GM18519 (cell line): ENCODE results near the gene RBM8A.

Experiments
- ATAC-seq: cut with Tn5 transposase; IDR thresholded peaks from one replicate; pipeline ENCODE4 v1.9.1; 2021; ENCODE audit warnings: mild to moderate bottlenecking, moderate library complexity; ENCODE audit not compliant: unreplicated experiment, low FRiP score

RBM8A gene

GRCh38 chr1:145918144-145918991 is 8.9 kb downstream of the RBM8A start, which contains the start of gene PEX11B:
Gene PEX11B, minus strand, starts transcription at chr1:145918717. Its CDS starts 29 bp downstream, at chr1:145918688.
- ATAC-seq, result no peak

- no peak for ATAC-seq
Observed at GRCh38 chr1:145917595-145917994, 9.7 kb downstream of the RBM8A start.

DNA sequence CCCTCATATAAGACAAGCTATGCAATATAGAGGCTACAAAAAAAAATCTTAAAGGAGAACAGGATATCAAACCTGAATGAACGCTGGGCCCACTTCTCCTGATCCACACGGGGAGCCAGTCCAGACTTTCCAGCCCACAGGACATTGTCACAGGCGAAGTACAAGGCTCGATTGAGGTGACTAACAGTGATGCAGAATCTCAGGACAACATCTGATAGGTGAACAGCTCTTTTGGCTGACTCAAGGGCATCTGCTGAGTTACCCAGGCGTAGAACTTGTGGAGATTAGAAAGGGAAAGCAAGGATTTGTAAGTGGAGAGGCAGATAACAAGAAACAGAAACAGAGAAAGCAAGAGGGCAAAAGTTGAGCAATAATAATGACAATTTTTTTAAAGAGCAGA is 10.5 kb downstream of the RBM8A start:
- no peak for ATAC-seq

DNA sequence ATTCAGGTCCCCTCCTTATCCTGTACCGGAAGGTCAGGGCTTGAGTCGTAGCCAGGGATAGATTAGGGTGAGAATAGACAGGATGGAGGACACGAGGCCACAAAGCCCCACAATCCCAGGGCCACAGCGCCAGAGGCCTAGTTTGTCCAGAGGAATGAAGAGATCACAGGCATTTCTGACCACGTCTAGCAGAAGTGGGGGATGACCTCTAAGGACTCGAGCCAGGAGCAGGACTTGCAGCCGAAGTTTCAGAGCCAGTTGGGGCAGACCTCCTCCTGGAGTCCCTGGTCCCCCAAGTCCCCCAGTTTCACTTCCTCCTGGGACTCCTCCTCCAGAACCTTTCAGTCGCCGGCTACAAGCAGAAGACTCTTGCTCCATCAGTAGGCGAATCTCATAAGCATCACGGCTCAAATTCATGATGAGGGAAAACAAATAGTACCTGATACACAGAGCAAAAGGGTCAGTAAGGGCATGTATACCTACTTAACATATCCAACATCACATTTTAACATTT is 15.1 kb downstream of the RBM8A start:
- ATAC-seq, result no peak

GRCh38 chr1:145908653-145909052 is 18.6 kb downstream of the RBM8A start:
- no peak for ATAC-seq

- no peak for ATAC-seq
Observed at GRCh38 chr1:145906954-145907753, 20.1 kb downstream of the RBM8A start.

GRCh38 chr1:145901312-145902021 is 25.8 kb downstream of the RBM8A start:
- ATAC-seq, result no peak

DNA sequence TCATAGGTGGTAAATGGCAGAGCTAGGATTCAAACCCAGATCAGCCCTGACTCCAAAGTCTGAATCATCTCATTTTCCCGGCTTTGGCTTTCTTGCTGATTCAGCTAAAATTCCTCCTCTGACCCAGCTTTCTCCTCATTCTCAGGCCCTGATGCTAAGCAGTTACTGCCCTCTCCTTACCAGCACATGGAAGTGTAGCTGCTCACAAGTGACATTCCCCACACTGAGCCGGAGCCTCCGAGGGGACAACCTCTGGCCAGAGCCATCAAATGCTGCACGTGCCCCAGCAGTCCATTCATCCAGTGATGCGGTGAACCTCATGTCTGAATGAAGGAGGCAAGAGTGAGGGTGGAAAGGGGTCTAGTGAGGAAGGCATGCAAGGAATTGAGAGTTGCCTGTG is 28.5 kb downstream of the RBM8A start:
- no peak for ATAC-seq

DNA sequence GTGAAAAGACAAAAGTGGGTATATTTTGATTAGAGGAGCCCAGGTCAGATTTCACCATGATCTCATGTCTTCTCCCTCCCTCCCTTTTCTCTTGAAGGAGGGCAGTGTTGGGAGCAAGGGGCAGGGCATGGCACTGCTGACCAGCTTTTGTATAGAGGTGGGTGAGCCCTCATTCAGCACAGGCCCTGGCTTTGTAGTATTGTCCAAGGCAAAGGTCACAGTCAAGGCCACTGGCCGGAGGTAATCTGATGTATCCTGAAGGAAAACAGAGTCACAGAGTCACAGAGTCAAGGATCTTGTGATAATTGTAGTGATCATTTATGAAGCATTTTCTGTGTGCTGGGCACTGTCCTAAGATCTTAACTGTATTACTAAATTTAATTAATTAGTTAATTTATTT is 29.3 kb downstream of the RBM8A start:
- ATAC-seq, result no peak

DNA sequence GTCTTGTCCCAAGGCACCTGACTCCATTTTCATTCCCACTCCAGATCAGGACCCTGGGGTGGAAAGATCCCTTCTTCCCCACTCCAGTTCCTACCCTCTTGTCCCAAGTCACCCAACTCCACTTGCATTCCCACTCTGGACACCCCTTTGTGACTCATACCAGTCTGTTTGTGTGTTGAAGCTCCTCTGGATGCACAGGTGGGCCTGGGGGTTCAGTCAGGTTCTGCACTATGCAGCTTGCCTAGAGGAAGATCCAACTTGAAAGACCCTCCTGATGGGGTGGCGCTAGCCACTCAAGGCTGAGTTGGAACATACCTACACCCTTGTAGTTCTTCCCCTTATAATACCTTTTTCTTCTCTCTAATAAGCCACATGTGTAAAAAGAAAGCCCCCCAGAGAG is 31.8 kb downstream of the RBM8A start:
- ATAC-seq, result no peak

DNA sequence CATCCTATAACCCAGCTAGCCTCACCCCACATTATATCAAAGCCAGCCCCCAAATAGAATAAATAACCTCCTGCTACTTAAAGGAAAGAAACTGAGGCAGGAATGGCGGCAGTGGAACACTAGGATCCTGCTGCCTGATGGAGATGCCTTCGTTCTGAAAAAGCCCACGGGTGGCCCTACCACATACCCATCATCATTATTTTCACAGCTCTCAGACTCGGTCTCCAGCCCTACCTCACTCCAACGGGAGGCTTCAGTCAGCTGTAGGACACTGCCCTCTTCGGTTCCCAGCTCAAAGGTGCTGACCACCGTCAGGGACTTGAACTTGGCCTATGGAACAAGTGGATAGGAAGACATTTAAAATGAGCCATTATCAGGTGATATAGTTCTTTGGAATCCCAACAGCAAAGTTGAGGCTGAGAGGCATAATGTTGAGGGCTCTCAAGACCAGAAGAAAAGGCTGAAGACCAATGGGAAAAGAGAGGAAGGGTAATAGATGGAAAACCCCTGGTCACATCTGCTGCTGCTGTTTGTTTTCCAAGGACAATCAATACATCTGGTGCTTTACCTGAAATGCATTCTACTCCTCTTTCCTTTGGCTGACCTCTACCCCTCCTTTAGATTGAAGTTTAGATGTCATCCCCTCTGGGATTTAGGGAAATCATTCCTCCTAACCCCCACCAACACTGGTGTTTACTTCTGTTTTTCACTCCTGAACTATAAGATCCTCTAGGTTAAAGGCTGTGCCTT is 33.8 kb downstream of the RBM8A start:
- no peak for ATAC-seq

DNA sequence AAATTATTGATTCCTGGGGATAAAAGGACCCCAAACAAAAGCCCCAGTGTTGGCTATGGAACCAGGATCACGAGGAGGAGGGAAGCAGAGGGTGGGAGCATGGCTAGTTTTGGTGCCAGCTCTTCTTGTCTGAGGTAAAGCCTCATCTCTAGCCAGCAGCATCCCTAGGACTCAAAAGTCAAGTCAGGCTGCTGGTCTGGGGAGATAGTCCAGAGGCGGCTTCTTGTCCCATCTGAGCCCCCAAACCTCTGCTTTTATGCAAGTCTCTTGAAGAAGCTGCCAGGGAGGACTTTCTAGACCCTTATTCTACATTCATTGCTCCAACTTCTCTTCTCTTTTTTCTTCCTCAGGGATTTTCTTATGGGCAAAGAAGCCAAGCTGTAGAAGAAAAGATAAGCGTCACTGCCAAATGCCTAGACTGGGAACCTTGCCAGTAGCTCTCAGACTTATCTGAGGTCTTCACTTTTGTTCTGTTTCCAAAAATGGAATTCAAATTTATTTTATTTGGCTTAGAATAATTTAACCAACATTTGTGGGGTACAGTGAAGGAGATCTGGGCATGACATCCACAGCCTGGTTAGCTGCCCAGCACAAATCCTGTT is 34.7 kb downstream of the RBM8A start:
- ATAC-seq, result no peak

GRCh38 chr1:145891587-145892485 is 35.4 kb downstream of the RBM8A start:
- no peak for ATAC-seq

- ATAC-seq, result no peak
Observed at GRCh38 chr1:145891143-145891542, 36.1 kb downstream of the RBM8A start.

DNA sequence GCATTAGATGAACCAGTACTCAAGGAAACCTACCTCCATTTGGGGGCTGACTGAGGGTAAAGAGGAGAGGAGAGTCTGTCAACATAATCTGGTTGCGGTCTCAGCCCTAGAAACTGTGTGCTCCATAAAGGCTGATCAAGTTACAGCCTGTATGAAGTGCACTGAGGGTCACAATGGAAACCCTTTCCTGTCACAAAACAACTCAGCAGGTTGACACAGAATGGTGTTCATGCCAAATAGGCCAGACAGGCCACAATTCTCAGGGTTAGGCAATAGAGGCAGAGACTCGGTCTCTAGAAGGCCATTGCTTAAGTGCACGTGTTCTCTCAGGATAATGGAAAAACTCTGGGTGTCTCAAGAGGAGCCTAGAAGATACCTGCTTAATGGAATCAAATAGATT is 37.6 kb downstream of the RBM8A start:
- ATAC-seq, result no peak

DNA sequence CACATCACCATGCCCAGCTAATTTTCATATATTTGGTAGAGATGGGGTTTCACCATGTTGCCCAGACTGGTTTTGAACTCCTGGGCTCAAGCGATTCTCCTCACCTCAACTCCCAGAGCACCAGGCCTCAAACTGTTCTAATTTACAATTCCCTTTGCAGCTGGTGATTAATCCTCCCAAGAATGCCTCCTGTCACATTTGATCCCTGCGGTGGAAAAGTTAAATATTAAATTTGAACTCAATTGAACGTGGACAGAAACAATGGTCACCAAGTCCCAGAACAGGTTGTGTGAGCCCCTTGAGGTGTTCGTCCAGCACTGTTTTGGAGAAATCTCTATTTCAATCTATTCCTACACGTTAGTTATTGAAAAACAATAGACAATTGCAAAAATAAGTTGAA is 39.7 kb downstream of the RBM8A start:
- ATAC-seq, result no peak

DNA sequence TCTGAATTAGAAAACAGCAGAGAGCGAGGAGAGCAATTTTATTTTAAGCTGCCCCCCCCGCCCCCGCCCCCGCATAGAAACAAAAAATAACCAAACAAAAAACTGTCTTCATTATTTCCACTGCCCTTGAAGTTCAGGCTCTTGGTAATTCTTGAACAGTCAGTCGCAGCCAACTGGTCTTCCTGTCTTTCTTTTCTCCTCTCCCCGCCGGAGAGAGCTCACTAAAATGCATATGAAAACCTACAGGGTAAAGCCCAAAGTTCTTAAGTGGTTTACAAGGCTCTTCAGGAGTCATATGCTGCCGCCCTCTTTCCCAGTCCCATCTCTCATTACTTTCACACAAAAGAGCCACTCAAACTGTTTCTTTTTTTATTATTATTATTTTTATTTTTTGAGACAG is 40.5 kb downstream of the RBM8A start:
- ATAC-seq, result no peak

DNA sequence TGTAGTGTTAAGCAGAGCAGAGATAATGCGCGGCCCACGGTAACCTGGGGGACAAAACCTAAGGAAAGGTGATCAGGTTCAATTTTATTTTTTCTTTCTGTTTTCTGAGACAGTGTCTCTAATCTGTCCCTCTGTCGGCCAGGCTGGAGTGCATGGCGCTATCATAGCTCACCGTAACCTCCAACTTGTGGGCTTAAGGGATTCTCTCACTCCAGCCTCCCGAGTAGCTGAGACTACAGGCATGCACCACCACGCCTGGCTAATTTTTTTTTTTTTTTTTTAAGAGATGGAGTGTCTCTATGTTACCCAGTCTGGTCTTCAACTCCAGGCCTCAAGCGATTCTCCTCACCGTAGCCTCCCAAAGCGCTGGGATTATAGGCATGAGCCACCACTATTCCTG is 40.9 kb downstream of the RBM8A start:
- ATAC-seq, result no peak
